Ovary (tissue), 9 donors: ENCODE measurements around the gene GGACT. TPM values are rescaled to one million over a fixed set of nuclear protein-coding genes. Genes with fewer than 3 reads are reported as not detected.

Source experiments
- DNase-seq, 5 donors: peaks; one replicate each; pipeline ENCODE4 v3.0.0-alpha.2; 2019 to 2020
- H3K27ac ChIP-seq, 2 donors: fragments of 200-600 bp; one replicate each; pipeline versions ENCODE4 v1.5.1 to v1.8.0; 2019 to 2022
- H3K27me3 ChIP-seq: fragments of 200-600 bp; one replicate; pipeline ENCODE4 v1.8.0; 2022
- H3K36me3 ChIP-seq: fragments of 200-600 bp; sonication (generic); one replicate; pipeline ENCODE4 v1.5.1; 2019
- H3K4me1 ChIP-seq: one replicate; pipeline ENCODE4 v1.8.1; 2013; ENCODE audit warnings: mild to moderate bottlenecking, moderate library complexity; ENCODE audit not compliant: insufficient read depth
- H3K4me3 ChIP-seq: fragments of 200-600 bp; sonication (generic); one replicate; pipeline ENCODE4 v1.5.1; 2017
- H3K9me3 ChIP-seq, 2 donors: fragments of 200-600 bp in 1 of 2; sonication (generic) in 1 of 2; one replicate each; pipeline versions ENCODE4 v1.5.1 to v1.8.1; 2013 to 2019; ENCODE audit warnings: mild to moderate bottlenecking in 1 of 2, moderate library complexity in 1 of 2
- CTCF ChIP-seq, 3 donors: fragments of 450-650 bp in 2 of 3; fragments of 200-600 bp in 1 of 3; IDR thresholded peaks; one replicate each; pipeline versions ENCODE4 v1.5.1 to v1.8.0; 2016 to 2022; ENCODE audit warnings: antibody characterized with exemption in 3 of 3, mild to moderate bottlenecking in 1 of 3
- EP300 ChIP-seq: sonication (generic); formaldehyde crosslinking; IDR thresholded peaks from one replicate; pipeline ENCODE4 v1.6.1; 2017; ENCODE audit warnings: antibody characterized with exemption
- POLR2A ChIP-seq: fragments of 450-650 bp; IDR thresholded peaks from one replicate; pipeline ENCODE4 v1.6.1; 2017; ENCODE audit warnings: antibody characterized with exemption, mild to moderate bottlenecking, moderate library complexity
- WGBS, 3 donors: extraction: QIAGEN DNeasy Blood & Tissue Kit in 1 of 3; methylation state at CpG; one replicate each; pipeline versions ENCODE4 v1.1.5 to v1.1.7; 2013 to 2017; 5-methylcytosine and 5-hydroxymethylcytosine counted together
- intact Hi-C, 4 donors: fragments of 100-400 bp; cut with DNase I; formaldehyde crosslinking; loops; one replicate each; pipeline versions ENCODE4 v1.11.0 to v1.15.1; 2022 to 2023
- polyA plus RNA-seq, 2 donors: library from polyadenylated mRNA; stranded (reverse); fragments of 200-250 nt in 1 of 2; fragments of 350-450 nt in 1 of 2; fragmentation: Illumina TruSeq in 1 of 2; extraction: RNeasy Lipid Tissue Mini Kit (QIAGEN cat#74804) in 1 of 2; gene quantifications; one replicate each; pipeline ENCODE4 v1.2.3, GENCODE V29; 2013 to 2014
- total RNA-seq, 7 donors: library from RNA; depleted of rRNA in 2 of 7; stranded (reverse); fragments of >200 nt in 2 of 7; fragmentation: NEBNext Ultra II Directional in 3 of 7; extraction: Animal tissue kit (Norgen Biotek cat#: 25700) in 3 of 7; gene quantifications; one replicate each; pipeline versions ENCODE4 v1.1.0 to v1.2.4, GENCODE V29; 2016 to 2023
- donor health status: DM: no; HTN: no; CAD: no; lungs with moderate emphysema.
- donor health status: DM: no; HTN: no; CAD: no.
- donor health status: Bipolar disorder and iron deficiency.
- donor health status: DM: yes; HTN: yes; CAD: no.
- donor health status: DM: no; HTN: no; CAD: no.
- donor health status: DM: yes; HTN: yes; CAD: no.

Gene GGACT
- total and polyA plus RNA-seq, 9 donors = 1.8 to 7.4 (median 2.7) TPM

- H3K4me3 ChIP-seq = no peak overlapping the region
- DNase-seq = no peak
- no peaks in the 10 kb centered on the region for H3K36me3 ChIP-seq
- H3K27me3 ChIP-seq = no peaks in the 10 kb centered on the region
- TF ChIP-seq POLR2A (no peak), EP300 (no peak), CTCF (IDR thresholded peaks at IDR 0.05) (no peak)
- 91 to 94% (median 91%) methylated on average over 6 of the region's 6 CpGs for WGBS, 3 donors
- no peaks in the 10 kb centered on the region for H3K9me3 ChIP-seq
- H3K4me1 ChIP-seq = peaks cover 2% of the 10 kb centered on the region
- intact Hi-C loops = no loop called here
- no peak overlapping the region for H3K27ac ChIP-seq
Observed at GRCh38 chr13:100534911-100535310, 53.7 kb downstream of the GGACT start.

- H3K36me3 ChIP-seq = no peaks in the 10 kb centered on the region
- peaks cover 2% of the 10 kb centered on the region for H3K4me1 ChIP-seq
- WGBS, 3 donors = 94 to 97% (median 96%) methylated on average over 13 of the region's 13 CpGs
- H3K4me3 ChIP-seq = no peak overlapping the region
- no peaks in the 10 kb centered on the region for H3K9me3 ChIP-seq
- TF ChIP-seq EP300 (no peak), CTCF (IDR thresholded peaks at IDR 0.05) (no peak)
- intact Hi-C loops = no loop called here
- no peak for DNase-seq
- no peaks in the 10 kb centered on the region for H3K27me3 ChIP-seq
- no peak overlapping the region for H3K27ac ChIP-seq
Observed at GRCh38 chr13:100534147-100534843, 54.3 kb downstream of the GGACT start.

- H3K4me1 ChIP-seq = peaks cover 2% of the 10 kb centered on the region
- no peaks in the 10 kb centered on the region for H3K36me3 ChIP-seq
- no peaks in the 10 kb centered on the region for H3K27me3 ChIP-seq
- H3K27ac ChIP-seq = no peak overlapping the region
- no peak for TF ChIP-seq POLR2A
- no peak for TF ChIP-seq CTCF (IDR thresholded peaks at IDR 0.05)
- TF ChIP-seq EP300 = no peak
- H3K4me3 ChIP-seq = no peak overlapping the region
- DNase-seq = no peak
- intact Hi-C loops = no loop called here
- WGBS, 3 donors = 87 to 90% (median 90%) methylated on average over 19 of the region's 19 CpGs
- no peaks in the 10 kb centered on the region for H3K9me3 ChIP-seq
Observed at GRCh38 chr13:100533588-100534041, 55.0 kb downstream of the GGACT start.

GRCh38 chr13:100532836-100533435 is 55.7 kb downstream of the GGACT start:
- peaks cover 2% of the 10 kb centered on the region for H3K4me1 ChIP-seq
- no peak overlapping the region for H3K4me3 ChIP-seq
- TF ChIP-seq POLR2A (no peak), EP300 (no peak), CTCF (IDR thresholded peaks at IDR 0.05) (no peak)
- no peaks in the 10 kb centered on the region for H3K36me3 ChIP-seq
- intact Hi-C loops = no loop called here
- no peak overlapping the region for H3K27ac ChIP-seq
- 96 to 98% (median 96%) methylated on average over 11 to 14 of the region's 14 CpGs for WGBS, 3 donors
- no peaks in the 10 kb centered on the region for H3K9me3 ChIP-seq
- no peaks in the 10 kb centered on the region for H3K27me3 ChIP-seq
- DNase-seq = no peak
